Aorta (tissue), 5 donors: ENCODE data around the gene NF2. TPM values are rescaled to one million over a fixed set of nuclear protein-coding genes. Genes with fewer than 3 reads are reported as not detected.

Experiments used
- ATAC-seq: fragments of 200-7000 bp; cut with Tn5 transposase; one replicate; pipeline ENCODE4 v1.9.1; 2022; ENCODE audit warnings: moderate library complexity; ENCODE audit not compliant: low FRiP score
- DNase-seq, 2 donors: peaks; one replicate each; pipeline ENCODE4 v3.0.0-alpha.2; 2020
- H3K27ac ChIP-seq, 2 donors: one replicate each; pipeline ENCODE4 v1.5.1; 2013; ENCODE audit warnings: low read length in 2 of 2, mild to moderate bottlenecking in 2 of 2, moderate library complexity in 2 of 2, control low read depth in 1 of 2, inconsistent platforms in 1 of 2, low read depth in 1 of 2
- H3K27me3 ChIP-seq, 2 donors: one replicate each; pipeline ENCODE4 v1.6.1; 2013; ENCODE audit warnings: control low read depth in 1 of 2, low read length in 1 of 2, mild to moderate bottlenecking in 1 of 2, moderate library complexity in 1 of 2; ENCODE audit not compliant: insufficient read depth in 2 of 2, control insufficient read depth in 1 of 2
- H3K36me3 ChIP-seq, 2 donors: one replicate each; pipeline ENCODE4 v1.6.1; 2013; ENCODE audit warnings: control low read depth in 1 of 2, low read length in 1 of 2, mild to moderate bottlenecking in 1 of 2; ENCODE audit not compliant: insufficient read depth in 2 of 2, control insufficient read depth in 1 of 2
- H3K4me1 ChIP-seq, 2 donors: one replicate each; pipeline ENCODE4 v1.6.1; 2013; ENCODE audit warnings: low read length in 2 of 2, control low read depth in 1 of 2, mild to moderate bottlenecking in 1 of 2, moderate library complexity in 1 of 2; ENCODE audit not compliant: insufficient read depth in 2 of 2, control insufficient read depth in 1 of 2
- H3K4me3 ChIP-seq, 2 donors: one replicate each; pipeline ENCODE4 v1.5.1; 2013; ENCODE audit warnings: low read length in 2 of 2, control low read depth in 1 of 2, mild to moderate bottlenecking in 1 of 2
- H3K9me3 ChIP-seq: one replicate; pipeline ENCODE4 v1.6.1; 2013; ENCODE audit warnings: mild to moderate bottlenecking, low read length; ENCODE audit not compliant: control insufficient read depth
- WGBS, 2 donors: extraction: QIAGEN DNeasy Blood & Tissue Kit; methylation state at CpG; one replicate each; pipeline ENCODE4 v1.1.7; 2013; 5-methylcytosine and 5-hydroxymethylcytosine counted together
- intact Hi-C, 2 donors: fragments of 100-400 bp; cut with DNase I; formaldehyde crosslinking; loops; one replicate each; pipeline versions ENCODE4 v1.14.2 to v1.15.0; 2022
- polyA plus RNA-seq, 2 donors: library from polyadenylated mRNA; stranded (reverse); fragments of 200-250 nt; gene quantifications; one replicate each; pipeline ENCODE4 v1.2.3, GENCODE V29; 2013
- total RNA-seq, 2 donors: library from RNA; stranded (reverse); fragmentation: NEBNext Ultra II Directional; extraction: Animal tissue kit (Norgen Biotek cat#: 25700); gene quantifications; one replicate each; pipeline ENCODE4 v1.2.1, GENCODE V29; 2021
- donor health status: healthy with polysubstance abuse.
- donor health status: Bipolar disorder and iron deficiency.
- donor health status: DM: no; HTN: no; CAD: no.
- donor health status: DM: no; HTN: no; CAD: no.
- donor health status: DM: yes; HTN: yes; CAD: no.

Gene NF2
- total and polyA plus RNA-seq, 4 donors: 5.0 to 35.6 (median 22.4) TPM

- Histone ChIP-seq H3K4me1 (no peaks in the 10 kb centered on the region), H3K27me3 (no peaks in the 10 kb centered on the region), H3K9me3 (no peaks in the 10 kb centered on the region), H3K36me3 (peaks cover 0 to 3% of the 10 kb centered on the region in 2 donors), H3K27ac (no peak overlapping the region), H3K4me3 (no peak overlapping the region)
- intact Hi-C loops: loop anchor here (10.0 kb wide), 2 partner anchors 371 to 461 kb away; no protein-coding TSS in a partner anchor
- 76 to 80% methylated on average over 6 of the region's 6 CpGs for WGBS, 2 donors
- no peak for ATAC-seq
- no peak for DNase-seq
Observed at GRCh38 chr22:29633514-29634312, 30.3 kb downstream of the NF2 start.

GRCh38 chr22:29634847-29635246, 31.4 kb downstream of the NF2 start:
- DNase-seq (no peak), ATAC-seq (no peak)
- H3K27me3 ChIP-seq: no peaks in the 10 kb centered on the region
- no peak overlapping the region for H3K4me3 ChIP-seq
- 79 to 86% methylated on average over 2 of the region's 2 CpGs for WGBS, 2 donors
- no peaks in the 10 kb centered on the region for H3K4me1 ChIP-seq
- intact Hi-C loops: loop anchor here (10.0 kb wide), 2 partner anchors 370 to 460 kb away; no protein-coding TSS in a partner anchor
- no peak overlapping the region for H3K27ac ChIP-seq
- no peaks in the 10 kb centered on the region for H3K9me3 ChIP-seq
- H3K36me3 ChIP-seq: peaks cover 2 to 3% of the 10 kb centered on the region in 2 donors

- Histone ChIP-seq H3K4me3 (no peak overlapping the region), H3K36me3 (peaks cover 2 to 3% of the 10 kb centered on the region in 2 donors), H3K27ac (no peak overlapping the region), H3K27me3 (no peaks in the 10 kb centered on the region), H3K9me3 (no peaks in the 10 kb centered on the region), H3K4me1 (no peaks in the 10 kb centered on the region)
- whole genome bisulfite sequencing, 2 donors: 39 to 46% methylated on average over 3 of the region's 3 CpGs
- DNase-seq: no peak
- ATAC-seq: no peak
- intact Hi-C loops: loop anchor here (10.0 kb wide), 2 partner anchors 369 to 459 kb away; no protein-coding TSS in a partner anchor
Observed at GRCh38 chr22:29635734-29636357, 32.4 kb downstream of the NF2 start.

- no peak for ATAC-seq
- Histone ChIP-seq H3K36me3 (peaks cover 2 to 3% of the 10 kb centered on the region in 2 donors), H3K27ac (no peak overlapping the region), H3K9me3 (no peaks in the 10 kb centered on the region), H3K4me1 (no peaks in the 10 kb centered on the region), H3K27me3 (no peaks in the 10 kb centered on the region), H3K4me3 (no peak overlapping the region)
- intact Hi-C loops: loop anchor here (10.0 kb wide), 2 partner anchors 368 to 458 kb away; no protein-coding TSS in a partner anchor
- DNase-seq: no peak
- WGBS, 2 donors: 80 to 81% methylated on average over 7 of the region's 7 CpGs
Observed at GRCh38 chr22:29636751-29637150, 33.3 kb downstream of the NF2 start.

GRCh38 chr22:29637181-29637580, 33.7 kb downstream of the NF2 start:
- H3K36me3 ChIP-seq: peaks cover 3 to 5% of the 10 kb centered on the region in 2 donors
- H3K27ac ChIP-seq: no peak overlapping the region
- intact Hi-C loops: loop anchor here (10.0 kb wide), 2 partner anchors 368 to 458 kb away; no protein-coding TSS in a partner anchor
- ATAC-seq (no peak), DNase-seq (no peak)
- 96 to 97% methylated on average over 1 of the region's 1 CpG for WGBS, 2 donors
- no peak overlapping the region for H3K4me3 ChIP-seq
- H3K9me3 ChIP-seq: no peaks in the 10 kb centered on the region
- H3K4me1 ChIP-seq: no peaks in the 10 kb centered on the region
- H3K27me3 ChIP-seq: no peaks in the 10 kb centered on the region

- H3K27ac ChIP-seq: no peak overlapping the region
- WGBS, 2 donors: 83 to 89% methylated on average over 1 of the region's 1 CpG
- H3K9me3 ChIP-seq: no peaks in the 10 kb centered on the region
- ATAC-seq: no peak
- no peaks in the 10 kb centered on the region for H3K4me1 ChIP-seq
- H3K36me3 ChIP-seq: peaks cover 3 to 8% of the 10 kb centered on the region in 2 donors
- no peak for DNase-seq
- H3K4me3 ChIP-seq: no peak overlapping the region
- intact Hi-C loops: loop anchor here (10.0 kb wide), 2 partner anchors 366 to 456 kb away; no protein-coding TSS in a partner anchor
- H3K27me3 ChIP-seq: no peaks in the 10 kb centered on the region
Observed at GRCh38 chr22:29638678-29639077, 35.2 kb downstream of the NF2 start.

- Histone ChIP-seq H3K27me3 (no peaks in the 10 kb centered on the region), H3K4me3 (no peak overlapping the region), H3K36me3 (peaks cover 3 to 8% of the 10 kb centered on the region in 2 donors), H3K27ac (no peak overlapping the region), H3K9me3 (no peaks in the 10 kb centered on the region), H3K4me1 (no peaks in the 10 kb centered on the region)
- no peak for DNase-seq
- intact Hi-C loops: loop anchor here (10.0 kb wide), 2 partner anchors 366 to 456 kb away; no protein-coding TSS in a partner anchor
- no peak for ATAC-seq
Observed at GRCh38 chr22:29639096-29639495, 35.7 kb downstream of the NF2 start.

- 80 to 85% methylated on average over 8 of the region's 8 CpGs for WGBS, 2 donors
- Histone ChIP-seq H3K27ac (no peak overlapping the region), H3K36me3 (peaks cover 3 to 8% of the 10 kb centered on the region in 2 donors), H3K4me3 (no peak overlapping the region), H3K27me3 (no peaks in the 10 kb centered on the region), H3K9me3 (no peaks in the 10 kb centered on the region), H3K4me1 (no peaks in the 10 kb centered on the region)
- no peak for DNase-seq
- intact Hi-C loops: no loop called here
- ATAC-seq: no peak
Observed at GRCh38 chr22:29641042-29641699, 37.7 kb downstream of the NF2 start.
